ENCODE measurements around the gene OSBPL6.
"Not testable (repeated sequence)": the region's sequence is repeated elsewhere in the genome, so short reads cannot be mapped to it uniquely, and the experiment has no call there.

Gene OSBPL6

DNA sequence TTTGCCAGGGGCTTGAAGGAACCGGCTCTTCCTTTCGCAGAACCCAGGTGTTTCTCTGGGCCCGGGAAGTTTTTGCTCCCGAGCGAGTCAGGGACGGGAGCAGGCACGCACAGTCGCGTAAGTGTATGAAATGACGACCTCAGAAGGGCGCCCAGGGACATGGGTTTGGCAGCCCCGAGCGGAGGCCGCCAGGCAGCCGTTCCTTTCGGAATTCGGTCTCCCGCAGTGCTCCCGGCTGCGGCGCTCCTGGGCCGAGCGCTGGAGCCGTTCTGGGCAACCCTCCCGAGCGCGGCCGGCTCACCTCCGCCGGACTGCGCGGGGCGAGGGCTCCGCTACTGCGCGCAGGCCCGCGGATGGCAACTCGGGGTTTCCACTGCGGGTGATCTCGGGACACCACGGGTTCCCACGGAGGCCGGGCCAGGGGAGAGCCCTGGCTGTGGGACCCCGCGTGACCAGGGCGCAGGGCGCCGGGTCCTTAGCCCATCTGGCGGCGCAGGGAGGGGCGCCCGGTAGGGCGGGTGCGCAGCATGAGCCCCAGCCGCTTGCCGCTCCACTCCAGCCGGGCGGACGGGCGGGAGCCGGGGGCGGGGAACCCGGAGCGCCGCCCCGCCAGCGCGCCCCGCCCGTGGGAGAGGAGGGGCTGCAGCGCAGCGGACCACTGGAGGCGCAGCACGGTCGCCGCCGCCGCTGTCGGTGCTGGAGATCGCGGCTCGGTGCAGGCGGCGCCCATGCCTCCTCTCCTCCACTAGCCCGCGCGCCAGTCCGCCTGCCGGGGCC lies at the start of gene OSBPL6:
Gene OSBPL6 (plus strand): TSS at position 690 of the 777 bp plus-strand sequence. CDS start 111,673 bp downstream, outside the sequence.
- peak; percentile 32 to 43 for DNase-seq (ENCODE audit: low read depth in 2 of 2)

DNA sequence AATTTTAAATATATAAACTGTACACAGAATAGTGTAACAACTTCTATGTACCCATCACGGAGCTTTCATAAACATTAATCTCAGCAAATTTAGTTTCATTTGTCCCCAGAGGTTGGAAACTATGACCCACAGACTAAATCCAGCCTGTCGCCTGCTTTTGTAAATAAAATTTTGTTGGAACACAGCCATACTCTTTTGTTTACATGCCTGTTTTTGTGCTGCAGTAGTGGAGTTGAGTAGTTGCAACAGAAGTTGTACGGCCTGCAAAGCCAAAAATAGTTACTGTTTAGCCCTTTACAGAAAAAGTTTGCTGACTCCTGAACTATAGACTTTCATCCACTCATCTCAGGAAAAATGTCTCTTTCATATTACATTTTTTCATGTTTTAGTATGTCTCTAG lies 42.3 kb upstream of the OSBPL6 start:
- no peak for DNase-seq (ENCODE audit: low read depth in 2 of 2)

DNA sequence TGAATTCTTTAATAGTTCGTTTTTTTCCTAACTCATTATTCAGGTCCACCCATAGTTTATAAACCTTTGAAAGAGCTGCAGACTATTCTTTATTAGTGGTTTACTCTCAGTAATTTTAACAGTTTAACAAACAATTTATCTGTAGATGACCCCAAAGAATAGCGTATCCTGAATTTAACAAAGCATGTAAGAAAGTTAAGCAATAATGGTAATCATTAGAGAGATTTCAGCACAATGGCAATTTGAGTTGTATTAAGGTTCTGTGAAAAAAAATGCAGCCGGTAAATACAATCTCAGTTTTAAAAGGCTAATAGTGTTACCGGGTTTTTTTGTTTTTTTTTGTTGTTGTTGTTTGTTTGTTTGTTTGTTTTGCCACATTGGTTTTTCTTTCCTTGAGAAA lies 41.8 kb upstream of the OSBPL6 start:
- DNase-seq (ENCODE audit: low read depth in 2 of 2): no peak

GRCh38 chr2:178152977-178153376 lies 41.3 kb upstream of the OSBPL6 start:
- no peak for DNase-seq (ENCODE audit: low read depth in 2 of 2)

- not testable (repeated sequence) for DNase-seq (ENCODE audit: low read depth in 2 of 2)
Observed at GRCh38 chr2:178153878-178154277, 40.4 kb upstream of the OSBPL6 start.

- no peak for DNase-seq (ENCODE audit: low read depth in 2 of 2)
Observed at GRCh38 chr2:178155524-178155923, 38.8 kb upstream of the OSBPL6 start.

GRCh38 chr2:178157574-178157973 lies 36.7 kb upstream of the OSBPL6 start:
- DNase-seq (ENCODE audit: low read depth in 2 of 2): no peak

- DNase-seq (ENCODE audit: low read depth in 2 of 2): no peak
Observed at GRCh38 chr2:178159966-178160365, 34.3 kb upstream of the OSBPL6 start.

GRCh38 chr2:178160601-178161000 lies 33.7 kb upstream of the OSBPL6 start:
- no peak for DNase-seq (ENCODE audit: low read depth in 2 of 2)

DNA sequence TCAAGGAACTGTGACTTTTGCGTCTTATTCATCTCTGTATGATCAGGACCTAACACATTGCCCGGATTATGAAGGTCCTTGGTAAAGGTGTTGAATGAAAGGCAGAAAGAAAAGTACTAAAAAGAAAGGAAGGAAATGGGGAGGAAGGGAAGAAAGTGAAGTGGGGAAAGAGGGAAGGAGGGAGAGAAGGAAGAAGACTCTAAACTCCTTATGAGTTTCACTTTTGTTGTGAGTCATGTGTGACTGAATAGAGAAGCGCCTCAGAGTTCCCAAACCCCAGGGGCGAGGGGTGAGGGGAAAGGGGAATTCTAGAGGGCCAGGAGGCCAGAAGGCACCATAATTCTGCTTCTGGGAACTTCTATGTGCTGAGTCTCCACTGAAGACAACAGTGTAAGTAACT lies 30.9 kb upstream of the OSBPL6 start:
- no peak for DNase-seq (ENCODE audit: low read depth in 2 of 2)

GRCh38 chr2:178163911-178164310 lies 30.4 kb upstream of the OSBPL6 start:
- DNase-seq (ENCODE audit: low read depth in 2 of 2): no peak

- no peak for DNase-seq (ENCODE audit: low read depth in 2 of 2)
Observed at GRCh38 chr2:178173657-178174056, 20.7 kb upstream of the OSBPL6 start.

GRCh38 chr2:178177066-178177679 lies 17.1 kb upstream of the OSBPL6 start:
- no peak for DNase-seq (ENCODE audit: low read depth in 2 of 2)

GRCh38 chr2:178180648-178181047 lies 13.7 kb upstream of the OSBPL6 start:
- not testable (repeated sequence) for DNase-seq (ENCODE audit: low read depth in 2 of 2)

GRCh38 chr2:178187861-178188260 lies 6.5 kb upstream of the OSBPL6 start:
- DNase-seq (ENCODE audit: low read depth in 2 of 2): no peak

DNA sequence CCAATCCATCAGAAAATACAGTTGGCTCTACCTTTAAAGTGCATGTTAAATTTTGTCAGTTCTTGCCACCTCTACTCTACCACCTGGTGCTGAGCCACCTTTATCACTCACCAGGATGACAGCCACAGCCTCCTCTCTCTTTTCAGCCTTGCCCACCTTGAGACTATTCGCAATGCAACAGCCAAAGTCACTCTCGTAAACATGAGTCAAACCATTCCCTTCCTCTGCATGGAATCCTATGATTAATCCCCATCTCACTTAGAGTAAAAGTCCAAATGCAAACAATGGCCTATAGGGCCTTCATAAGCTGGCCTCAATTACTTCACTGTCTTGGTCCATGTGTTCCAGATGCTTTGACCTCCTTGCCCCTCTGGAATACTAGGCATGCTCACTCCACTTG lies 5.8 kb upstream of the OSBPL6 start:
- DNase-seq (ENCODE audit: low read depth in 2 of 2): no peak

GRCh38 chr2:178191004-178191508 lies 3.3 kb upstream of the OSBPL6 start:
- DNase-seq (ENCODE audit: low read depth in 2 of 2): no peak

- DNase-seq (ENCODE audit: low read depth in 2 of 2): no peak
Observed at GRCh38 chr2:178191511-178191910, 2.8 kb upstream of the OSBPL6 start.

- DNase-seq (ENCODE audit: low read depth in 2 of 2): peak in 1 of 2 donors; percentile 2
Observed at GRCh38 chr2:178193496-178193822, 853 bp upstream of the OSBPL6 start.

- DNase-seq (ENCODE audit: low read depth in 2 of 2): peak in 1 of 2 donors; percentile 14
Observed at GRCh38 chr2:178194600-178195389, 483 bp downstream of the OSBPL6 start.

DNA sequence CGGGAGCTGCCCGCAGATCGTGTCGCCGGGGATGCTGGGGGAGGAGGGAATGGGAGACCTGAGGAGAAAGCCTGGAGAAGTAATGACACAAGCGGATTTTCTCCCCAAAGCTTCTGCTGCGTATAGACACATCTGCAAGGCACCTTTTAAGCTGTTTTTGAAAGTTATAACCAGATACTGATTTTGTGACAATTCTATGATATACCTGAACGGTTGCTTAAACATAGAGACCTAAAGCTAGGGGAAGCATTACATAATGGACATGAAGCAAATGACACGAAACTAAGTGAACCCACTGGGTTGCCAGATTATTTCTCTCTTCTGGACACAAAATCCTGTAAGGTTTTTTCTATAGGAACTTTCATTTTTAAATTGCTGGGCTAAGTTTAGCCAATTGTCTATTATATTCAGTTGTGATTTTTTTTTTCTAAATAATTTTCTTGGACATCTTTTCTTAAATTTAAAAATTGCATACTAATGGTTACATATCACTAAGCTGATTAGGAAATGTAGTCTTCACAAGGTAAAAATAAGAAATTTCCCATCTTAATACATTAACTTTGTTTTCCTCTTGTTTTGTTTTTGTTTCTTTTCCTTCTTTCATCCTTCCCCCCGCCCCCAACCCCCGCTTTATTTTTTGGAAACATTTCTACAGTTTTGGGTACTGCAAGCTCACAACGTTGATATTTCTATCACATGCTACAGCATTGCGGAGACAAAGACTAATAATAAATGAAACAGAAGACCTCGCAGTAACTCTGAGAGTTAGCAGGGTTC lies 1.3 kb downstream of the OSBPL6 start:
- DNase-seq (ENCODE audit: low read depth in 2 of 2): no peak

DNA sequence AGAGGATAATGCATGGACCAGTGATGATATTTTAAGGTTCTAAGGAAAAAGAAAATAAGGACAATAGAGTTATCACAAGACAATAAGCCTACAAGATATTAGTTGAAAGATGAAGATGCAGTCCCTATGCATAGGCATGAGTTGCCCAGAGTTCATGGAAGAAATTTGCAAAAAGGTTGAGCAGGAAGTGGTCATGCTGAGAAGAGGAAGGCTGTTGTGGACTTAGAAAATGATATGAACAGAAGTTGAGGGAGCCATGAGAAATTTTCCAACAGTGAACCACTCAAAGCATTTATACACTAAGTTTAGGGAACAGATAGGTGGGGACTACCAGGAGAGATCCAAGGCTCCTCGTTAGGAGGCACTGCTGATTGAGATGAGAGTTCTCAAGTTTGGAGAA lies 3.5 kb downstream of the OSBPL6 start:
- DNase-seq (ENCODE audit: low read depth in 2 of 2): no peak

All from activated CD4-positive, alpha-beta T cell treated with anti-CD3 and anti-CD28 coated beads for 24 hours (primary cell).